ENCODE measurements around the gene TAGLN2.

Gene TAGLN2

DNA sequence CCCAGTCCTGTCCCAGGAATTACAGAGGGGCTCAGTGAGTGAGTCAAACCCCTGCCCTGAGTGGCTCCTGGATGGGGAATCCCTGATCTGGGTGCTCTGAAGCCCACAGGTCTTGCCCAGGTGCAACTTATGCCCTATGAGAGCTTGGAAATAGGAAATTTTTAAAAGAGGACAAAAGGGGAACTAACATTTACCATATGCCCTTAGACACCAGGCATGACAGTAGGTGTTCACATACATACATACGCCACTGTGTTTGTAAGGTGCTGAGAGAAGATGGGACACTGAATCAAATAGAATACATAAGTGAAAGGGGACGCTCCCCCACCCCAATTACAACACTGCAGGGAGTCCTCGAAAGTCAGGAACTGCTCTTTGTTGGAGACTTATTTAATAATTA lies 26.8 kb downstream of the TAGLN2 start:
- no peak for DNase-seq

DNA sequence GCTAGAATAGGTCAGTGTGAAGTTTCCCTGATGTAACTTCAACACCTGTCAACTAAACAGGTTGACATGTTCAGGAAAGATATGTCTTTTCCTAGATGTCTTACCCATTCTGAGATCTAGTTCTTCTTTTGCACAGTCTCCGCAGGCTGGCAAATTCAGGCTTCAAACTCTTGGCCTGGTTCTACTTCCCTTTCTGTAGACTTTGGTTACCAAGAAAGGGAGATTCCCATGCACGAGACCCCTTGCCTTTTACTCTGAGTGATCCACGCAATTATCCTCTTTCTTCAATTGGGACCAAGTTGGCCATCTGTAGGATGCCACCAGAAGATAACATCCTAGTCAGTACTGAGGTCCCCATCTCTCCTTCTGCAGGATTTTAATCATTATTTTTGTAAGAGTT lies 27.3 kb downstream of the TAGLN2 start:
- DNase-seq: no peak

DNA sequence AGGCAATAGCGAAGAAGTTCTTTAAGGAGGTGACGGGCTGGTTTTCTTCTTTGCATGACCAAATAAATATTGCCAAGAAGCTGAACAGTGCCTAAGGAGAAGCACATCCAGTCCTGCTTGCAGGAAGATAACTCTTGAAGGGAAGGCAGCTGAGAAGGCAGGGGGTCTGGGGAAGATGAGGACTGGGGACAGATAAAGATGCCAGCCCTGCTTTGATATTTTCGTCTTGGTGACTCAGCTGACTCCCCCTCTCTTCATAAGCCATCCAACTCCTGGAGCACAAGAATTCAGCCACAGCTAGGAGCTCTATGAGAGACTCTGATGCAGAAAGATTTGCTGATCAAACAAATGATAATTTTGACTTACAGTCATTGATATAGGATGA lies 28.8 kb downstream of the TAGLN2 start:
- no peak for DNase-seq

DNA sequence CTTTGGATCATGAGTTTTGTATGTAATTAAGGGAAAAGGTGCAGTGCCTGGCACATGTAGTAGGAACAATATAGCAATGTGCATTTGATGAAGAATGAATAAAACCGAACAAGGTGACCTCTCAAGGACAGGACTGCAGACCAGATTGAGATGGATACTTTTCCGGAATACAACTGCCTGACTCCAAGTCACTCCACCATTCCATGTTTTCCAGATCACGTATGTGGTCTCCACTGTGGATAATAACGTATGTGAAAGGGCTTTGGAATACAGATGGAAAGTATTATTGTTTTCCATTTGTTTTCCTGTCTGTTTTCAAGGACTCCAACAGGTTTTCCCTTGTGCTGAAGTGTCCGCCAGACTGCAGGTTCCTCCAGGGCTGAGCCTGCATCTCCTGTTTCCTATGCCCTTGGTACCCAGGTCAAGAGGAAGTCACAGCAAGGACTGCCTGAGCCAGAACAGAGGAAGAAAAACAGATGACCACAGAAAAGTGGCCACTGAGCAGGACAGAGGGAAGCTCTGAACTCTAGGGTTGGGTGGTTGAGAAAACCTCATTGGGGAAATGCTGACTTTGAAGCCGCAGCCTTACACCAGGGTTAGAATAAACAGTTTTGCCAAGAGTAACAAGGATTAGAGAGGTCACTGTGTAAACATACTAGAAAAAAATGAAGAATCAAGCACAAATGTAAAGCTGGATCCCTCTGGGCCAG lies 29.3 kb downstream of the TAGLN2 start:
- peak; percentile 44 for DNase-seq

DNA sequence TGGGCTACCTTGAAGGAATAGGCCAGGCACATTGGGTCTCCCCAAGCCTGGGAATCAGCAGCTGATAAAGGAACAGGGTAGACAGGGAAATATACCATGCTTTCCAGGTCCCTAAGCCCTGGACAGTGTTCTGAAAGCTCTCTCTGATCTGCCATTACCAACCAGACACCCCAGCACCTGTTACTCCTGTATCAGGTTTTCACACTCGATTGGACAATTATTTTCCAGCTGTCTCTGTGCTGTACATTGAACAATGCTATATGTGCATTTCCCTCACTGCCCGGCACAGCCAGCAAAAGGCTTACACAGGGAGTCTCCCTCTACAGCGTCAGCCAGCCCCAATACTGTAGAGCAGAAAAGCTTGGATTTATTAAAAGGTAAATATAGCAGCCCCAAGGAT lies 30.0 kb downstream of the TAGLN2 start:
- DNase-seq: no peak

DNA sequence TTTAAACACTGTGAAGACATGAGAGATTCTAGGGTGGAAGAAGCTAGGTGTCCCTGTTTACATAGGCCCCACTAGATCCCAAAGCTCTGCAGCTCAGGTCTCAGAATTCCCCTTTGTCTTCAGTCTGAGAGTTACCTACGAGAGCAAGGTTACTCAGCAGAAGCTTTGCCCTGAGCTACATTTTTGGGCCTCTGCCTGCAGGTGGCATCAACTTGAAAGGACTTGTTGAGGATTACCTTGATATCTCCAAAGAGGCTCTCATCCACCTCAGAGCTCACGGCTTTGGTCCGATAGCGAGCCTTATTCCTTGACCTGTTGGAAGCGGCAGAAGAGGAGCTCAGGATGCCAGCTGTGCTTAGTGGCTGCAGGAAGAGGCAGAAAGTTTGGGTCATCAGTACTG lies 32.4 kb downstream of the TAGLN2 start:
- DNase-seq: no peak

DNA sequence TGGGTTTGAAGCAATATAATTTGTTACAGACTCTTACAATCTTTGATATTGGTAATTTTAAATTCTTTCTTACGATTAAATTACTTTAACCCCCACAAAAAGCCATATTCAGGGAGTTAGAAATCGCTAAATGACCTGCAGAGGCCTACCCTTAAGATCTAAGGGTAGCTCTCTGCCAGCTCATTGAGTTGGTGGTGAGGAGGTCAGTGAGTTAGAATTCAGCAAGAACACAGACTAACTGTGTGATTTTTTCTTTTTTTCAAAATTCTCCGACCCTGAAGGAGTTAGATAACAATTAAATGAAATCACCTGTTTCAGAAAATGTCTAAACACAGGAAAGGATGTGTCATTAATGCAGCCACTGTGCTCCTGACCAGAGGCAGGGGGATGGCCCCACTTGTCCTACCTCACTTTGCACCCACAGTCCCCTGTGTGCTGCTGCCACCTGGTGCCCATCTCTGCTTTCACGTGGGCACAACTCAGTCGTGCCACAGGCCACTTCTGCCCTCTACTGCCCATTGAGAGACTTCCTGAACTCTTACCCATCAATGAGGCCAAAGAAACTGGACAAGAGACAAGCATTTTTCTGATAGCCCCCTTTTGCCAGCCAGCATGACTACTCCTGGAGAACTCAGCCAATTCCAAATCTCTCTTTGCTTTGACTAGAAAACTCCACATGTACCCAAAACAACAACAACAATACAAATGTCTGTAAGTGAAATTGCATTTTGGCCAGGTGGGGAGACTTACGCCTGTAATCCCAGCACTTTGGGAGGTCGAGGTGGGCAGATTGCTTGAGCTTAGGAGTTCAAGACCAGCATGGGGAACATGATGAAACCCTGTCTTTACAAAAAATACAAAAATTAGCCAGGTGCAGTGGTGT lies 33.8 kb downstream of the TAGLN2 start:
- peak; percentile 82 for DNase-seq

DNA sequence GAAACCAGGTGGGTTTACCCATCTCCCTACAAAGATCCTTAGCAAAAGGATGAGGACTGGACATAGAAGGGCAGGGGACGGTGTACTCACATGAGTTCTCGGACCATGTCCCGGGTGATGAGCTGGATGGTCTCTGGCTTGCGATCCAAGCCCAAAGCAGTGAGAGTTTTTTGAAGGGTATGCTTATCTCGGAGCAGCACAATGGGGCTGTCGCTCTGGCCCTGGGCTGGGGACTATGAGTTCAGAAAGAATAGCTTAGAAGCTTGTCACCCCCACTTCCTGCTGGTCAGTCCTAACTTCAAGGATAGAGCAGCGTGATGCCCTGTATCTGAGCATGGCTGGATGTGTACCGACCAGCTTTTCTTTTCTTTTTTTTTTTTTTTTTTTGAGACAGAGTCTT lies 34.9 kb downstream of the TAGLN2 start:
- DNase-seq: no peak

DNA sequence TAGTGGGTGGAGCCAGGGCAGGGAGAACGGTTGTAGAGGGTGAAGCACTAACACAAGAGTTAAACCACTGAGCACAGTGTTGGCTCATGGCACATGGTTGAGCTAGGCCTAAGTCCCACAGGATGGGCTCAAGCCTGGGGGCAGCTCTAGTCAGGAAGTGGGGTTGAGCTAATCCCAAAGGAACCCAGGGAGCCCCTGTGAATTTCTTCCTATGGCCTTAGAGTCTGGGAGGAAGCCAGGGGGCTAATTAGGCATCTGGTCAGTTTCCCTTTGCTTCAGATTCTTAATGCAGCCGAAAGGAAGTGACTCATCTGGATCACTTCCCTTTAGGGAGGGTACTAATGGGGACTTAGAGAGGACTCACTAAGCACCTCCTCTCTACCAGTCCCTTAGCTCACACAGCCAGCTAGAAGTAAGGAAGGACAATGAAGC lies 35.5 kb downstream of the TAGLN2 start:
- DNase-seq: peak; percentile 7

DNA sequence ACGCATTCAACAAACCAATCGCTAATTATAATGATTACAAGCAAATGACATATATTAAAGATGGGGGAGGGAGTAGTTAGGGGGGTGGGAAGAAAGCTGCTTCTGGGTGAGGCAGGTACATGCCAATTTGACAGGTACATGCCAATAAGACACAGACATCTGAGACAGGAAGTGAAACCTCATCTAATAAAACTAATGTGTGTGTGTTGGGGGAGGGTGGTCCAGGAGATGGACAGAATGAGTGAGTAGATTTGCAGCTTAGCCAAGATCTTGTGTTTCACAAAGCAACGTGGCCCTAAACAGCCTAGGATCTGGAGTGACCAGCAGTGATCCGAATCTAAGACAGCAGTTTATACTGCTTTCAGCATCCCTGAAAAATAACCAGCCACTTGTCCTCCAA lies 36.1 kb downstream of the TAGLN2 start:
- DNase-seq: no peak

DNA sequence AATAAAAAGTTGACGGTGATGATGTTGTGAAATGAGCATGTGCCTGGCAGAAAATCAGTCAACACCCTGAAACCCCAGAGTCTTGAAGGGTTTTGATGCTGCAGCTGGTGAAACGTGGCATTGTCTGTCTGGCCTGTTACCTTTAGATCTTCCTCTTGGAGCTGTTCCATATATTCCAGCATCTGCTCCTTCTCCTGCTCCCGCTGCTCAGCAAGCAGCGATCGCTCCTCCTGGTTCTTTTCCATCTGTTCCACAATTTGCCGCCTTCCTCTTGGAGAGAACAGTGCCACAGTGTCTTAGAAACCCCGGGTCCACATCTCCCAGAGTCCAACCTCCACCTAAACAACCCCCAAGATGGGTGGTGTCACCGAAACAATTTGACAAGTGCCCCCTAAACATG lies 41.0 kb downstream of the TAGLN2 start:
- DNase-seq: no peak

DNA sequence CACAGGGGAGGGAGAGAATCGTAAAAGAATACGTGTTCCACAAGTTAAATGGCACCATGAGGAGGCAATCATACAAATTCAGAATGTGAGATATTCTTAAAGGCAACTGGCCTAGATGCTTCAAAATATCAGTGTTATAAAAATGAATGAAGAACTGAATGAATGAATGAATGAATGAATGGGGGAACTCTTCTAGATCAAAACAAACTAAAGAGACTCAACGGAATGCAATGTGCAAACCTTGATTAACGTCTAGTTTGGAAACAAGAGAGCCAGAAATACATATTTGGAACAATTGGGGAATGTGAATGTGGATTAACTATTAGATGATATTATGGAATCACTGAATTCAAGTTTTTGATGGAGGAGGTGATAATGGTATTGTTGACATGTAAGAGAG lies 42.2 kb downstream of the TAGLN2 start:
- no peak for DNase-seq

DNA sequence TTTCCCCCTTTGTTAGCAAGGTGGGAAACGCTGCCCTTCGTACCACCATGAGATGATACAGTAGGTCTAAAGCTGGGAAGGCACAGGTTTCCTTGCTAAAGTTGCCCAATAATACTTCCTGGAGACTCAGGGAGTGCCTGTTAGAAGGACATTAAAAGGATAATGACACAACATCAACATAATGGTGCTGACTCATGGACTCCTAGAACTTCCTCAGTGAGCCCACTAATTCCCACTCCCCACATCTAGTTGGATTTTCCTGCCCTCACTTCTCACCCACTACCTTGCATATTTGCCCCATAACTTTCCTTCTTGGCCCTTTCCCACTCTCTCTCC lies 42.8 kb downstream of the TAGLN2 start:
- no peak for DNase-seq

DNA sequence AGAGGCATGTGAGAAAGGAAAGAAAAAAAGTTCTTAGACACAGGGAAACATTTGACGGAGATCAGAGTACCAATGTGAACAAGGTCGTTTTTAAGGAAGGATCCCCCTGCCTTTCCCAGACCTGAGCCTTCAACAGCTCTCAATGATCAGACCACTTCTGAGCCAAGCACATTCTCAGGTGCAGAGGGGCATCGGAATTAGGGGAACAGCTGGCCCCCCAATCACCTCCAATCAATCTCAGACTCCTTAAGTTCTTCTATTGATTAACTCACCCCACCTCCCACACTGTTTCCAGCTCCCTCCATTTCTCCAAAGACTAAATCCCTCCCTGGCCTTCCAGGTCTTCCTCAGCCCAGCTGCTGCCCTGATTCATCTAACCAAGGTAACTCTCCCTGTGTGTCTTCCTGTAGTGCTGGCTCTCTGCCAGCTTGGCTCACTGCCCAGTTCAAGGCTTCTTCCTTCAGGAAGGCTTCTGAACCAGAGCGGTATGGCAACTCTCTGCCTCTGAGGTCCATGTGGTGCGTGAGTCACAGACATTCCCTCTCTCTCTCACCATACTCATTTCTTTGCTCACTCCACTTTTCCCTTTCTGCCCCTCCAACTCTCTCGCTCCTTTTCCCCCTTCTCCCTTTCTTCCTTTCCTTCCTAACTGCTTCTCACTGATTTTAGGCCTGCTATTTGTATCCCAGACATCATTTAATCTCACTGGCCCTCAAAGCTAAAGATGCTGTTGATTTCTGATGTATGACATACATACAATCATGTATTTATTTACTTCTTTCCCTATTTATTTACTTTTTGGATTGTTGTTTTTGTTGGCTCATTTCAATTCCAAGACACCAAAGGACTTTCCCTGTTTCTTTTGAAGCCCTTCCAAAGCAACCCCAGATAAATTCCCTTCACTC lies 43.4 kb downstream of the TAGLN2 start:
- no peak for DNase-seq

DNA sequence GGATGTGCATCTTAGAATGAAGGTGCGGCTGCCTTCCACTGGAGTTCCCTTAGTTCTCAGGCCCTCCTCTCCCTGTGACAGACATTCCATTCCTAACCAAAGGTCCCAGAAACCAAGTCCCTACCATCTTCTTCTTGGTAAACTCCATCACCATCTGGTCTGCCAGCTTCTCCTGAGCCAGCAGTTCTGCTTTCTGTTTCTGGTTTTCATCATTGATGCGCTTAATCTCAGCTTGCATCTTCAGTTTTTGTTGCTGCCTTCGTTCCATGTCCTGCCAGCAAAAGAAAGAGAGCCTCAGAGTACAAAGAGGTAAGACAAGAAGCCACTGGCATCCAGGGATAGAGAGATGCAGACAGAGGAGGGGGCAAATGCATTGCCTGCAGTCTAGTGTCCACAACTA lies 44.9 kb downstream of the TAGLN2 start:
- no peak for DNase-seq

DNA sequence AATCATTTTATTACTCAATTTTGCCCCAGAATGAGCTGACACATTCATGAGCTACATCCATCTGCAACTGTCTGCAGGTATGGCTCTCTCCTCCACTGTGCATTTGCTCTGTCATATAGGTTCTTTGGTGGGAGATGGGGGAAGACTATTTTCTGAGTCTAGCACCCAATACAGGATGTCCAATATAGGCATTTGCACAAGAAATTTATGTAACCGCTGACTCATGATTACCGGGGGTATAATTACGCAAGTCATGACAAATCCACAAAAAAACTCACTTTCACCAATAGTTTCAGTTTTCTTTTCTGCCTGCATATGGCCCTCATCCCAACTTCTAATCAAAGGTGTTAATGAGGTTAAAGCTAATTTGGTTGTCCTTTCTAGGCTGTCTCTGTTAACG lies 45.3 kb downstream of the TAGLN2 start:
- no peak for DNase-seq

DNA sequence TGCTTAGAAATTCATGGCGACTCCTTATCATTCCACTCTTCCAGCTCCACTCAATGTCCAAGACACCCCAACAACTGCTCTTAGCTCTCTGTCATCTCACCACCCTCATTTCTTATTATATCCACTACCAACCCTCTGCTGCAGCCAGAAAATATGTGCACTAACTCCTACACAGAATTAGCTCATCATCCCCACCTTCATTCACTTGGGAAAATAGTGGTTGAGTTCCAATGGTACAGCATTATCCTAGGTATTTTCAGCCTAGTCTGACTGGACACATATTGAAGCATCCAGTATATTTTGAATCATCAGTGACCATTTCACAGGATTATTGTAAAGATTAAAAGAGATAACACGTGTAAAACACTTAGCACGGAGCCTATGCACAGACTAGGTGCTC lies 46.2 kb downstream of the TAGLN2 start:
- no peak for DNase-seq

DNA sequence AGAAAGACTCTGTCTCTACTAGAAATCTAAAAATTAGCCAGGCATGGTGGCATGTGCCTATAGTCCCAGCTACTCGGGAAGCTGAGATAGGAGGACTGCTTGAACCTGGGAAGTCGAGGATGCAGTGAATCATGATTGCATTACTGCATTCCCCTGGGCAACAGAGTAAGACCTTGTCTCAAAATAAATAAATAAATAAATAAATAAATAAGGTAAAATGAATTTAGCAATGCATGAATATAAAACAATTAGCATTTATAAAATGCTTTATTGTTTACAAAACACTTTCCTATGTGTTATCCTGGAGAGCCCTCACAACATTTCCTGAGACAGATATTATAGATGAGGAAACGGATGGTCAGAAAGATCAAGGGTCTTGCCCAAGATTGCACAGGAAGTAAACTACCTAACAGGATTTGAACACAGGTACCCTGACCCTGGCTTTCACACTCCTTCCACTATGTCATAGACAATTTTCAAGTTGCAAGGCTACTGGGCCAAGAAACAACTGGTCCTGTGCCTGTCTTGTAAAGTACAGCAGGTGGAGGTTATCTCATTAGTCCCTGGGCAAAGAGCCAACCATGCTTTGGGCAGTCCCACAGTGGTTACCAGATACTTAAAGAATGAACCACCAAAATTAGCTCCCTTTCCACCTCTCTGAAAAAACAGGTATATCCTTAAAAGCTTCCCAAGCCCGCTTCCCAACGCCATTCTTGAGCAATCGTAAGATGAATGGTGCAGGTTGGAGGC lies 47.4 kb downstream of the TAGLN2 start:
- no peak for DNase-seq

DNA sequence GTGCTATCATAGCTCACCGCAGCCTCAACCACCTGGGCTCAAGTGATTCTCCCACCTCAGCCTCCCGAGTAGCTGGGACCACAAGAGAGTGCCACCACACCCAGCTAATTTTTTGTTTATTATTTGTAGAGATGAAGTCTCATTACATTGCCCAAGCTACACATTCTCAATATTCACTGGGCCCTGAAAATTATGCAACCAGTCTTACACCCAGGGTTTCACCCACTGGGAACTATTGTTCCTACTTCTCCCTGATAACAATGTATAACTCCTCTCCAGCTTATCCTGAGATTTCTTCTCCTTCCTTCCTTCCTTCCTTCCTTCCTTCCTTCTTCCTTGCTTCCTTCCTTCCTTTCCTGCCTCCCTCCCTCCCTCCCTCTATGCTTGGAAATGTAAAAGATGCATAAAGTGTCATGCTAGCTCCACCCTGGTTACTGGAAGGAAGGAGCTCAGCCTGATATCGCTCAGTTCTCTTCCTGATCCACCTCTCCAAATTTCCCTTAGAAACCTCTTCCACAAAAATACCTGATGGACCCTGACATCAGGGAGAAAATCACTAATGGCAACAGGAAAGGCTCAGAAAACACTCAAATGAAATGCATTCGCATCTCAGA lies 51.7 kb downstream of the TAGLN2 start:
- DNase-seq: no peak

DNA sequence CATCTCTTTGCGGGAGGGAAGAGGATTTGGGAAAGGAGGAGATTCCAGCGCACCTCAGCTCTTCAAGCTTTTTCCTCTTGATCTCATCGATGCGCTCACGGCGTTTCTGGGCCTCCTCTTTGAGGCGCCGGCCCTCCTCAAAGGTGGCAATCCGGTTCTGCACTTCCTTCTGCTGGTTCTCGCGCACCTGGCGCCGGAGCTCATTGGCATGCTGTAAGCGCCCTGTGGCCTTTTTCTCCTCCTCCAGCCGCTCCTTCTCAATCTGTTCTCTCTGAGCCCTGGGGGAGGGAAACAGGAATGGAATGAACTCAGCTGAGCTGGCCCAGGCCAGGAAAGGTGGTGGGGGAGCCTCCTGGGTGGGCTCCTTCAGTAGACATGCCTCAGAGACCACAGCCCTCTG lies 52.4 kb downstream of the TAGLN2 start:
- no peak for DNase-seq

DNA sequence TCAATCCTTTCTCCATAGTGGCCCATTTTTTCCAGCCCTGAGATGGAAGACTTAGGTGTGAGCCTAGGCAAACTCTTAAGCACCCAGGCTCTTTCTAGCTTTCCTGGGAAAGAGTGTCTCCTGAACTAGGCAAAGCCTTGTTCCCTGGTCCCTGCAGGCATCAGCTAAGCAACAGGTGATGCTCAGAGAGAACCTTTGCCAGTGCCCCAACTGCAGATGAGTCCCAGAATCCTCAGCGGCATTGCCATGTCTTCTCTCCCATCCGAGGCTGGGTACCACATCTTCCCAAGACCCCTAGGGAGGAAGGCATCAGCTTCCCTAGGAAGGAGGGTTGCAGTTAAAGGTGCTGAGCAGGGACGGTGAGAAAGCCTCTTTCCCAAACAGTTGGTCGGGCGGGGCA lies 54.6 kb downstream of the TAGLN2 start:
- no peak for DNase-seq

DNA sequence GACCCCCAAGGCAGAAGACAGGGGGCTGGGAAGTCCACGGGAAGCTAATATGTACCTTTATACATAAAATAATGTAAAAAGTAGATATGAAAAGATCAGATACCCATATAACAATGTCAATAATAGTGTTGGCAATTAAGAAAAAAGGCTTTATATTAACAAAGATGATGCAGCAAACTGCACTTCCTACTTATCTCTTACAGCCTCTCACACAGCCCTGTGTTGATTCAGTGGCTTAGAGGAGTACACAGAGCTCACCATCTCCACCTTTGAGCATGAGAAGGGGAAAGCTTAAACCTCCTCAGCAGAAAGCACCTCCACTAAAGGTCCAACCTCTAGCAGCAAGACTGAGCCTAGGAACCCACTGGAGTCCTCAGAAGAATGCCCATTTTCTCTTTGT lies 55.7 kb downstream of the TAGLN2 start:
- no peak for DNase-seq

Measured in midbrain (tissue), 1 donor.